PC-9 (cell line): ENCODE data around the gene NFATC1.

Experiments
- CTCF ChIP-seq: fragments of 200-600 bp; sonication (generic); conservative IDR thresholded peaks from 2 replicates; pipeline ENCODE4 v1.6.1; 2017; ENCODE audit warnings: mixed run types, antibody characterized with exemption, mild to moderate bottlenecking, moderate library complexity
- EZH2 ChIP-seq: fragments of 200-600 bp; sonication (generic); IDR thresholded peaks from 2 replicates; pipeline ENCODE4 v1.8.0; 2017; ENCODE audit warnings: antibody characterized with exemption, low read depth

- TF ChIP-seq CTCF, result no peak
- no peak for TF ChIP-seq EZH2
Observed at GRCh38 chr18:79400091-79400590, 4.4 kb downstream of the NFATC1 start.
